Kidney epithelial cell (primary cell): ENCODE results near the gene OGT. TPM values are rescaled to one million over a fixed set of nuclear protein-coding genes. Genes with fewer than 3 reads are reported as not detected.
"Not testable (repeated sequence)": the region's sequence is repeated elsewhere in the genome, so short reads cannot be mapped to it uniquely, and the experiment has no call there.

Source experiments
- DNase-seq: peaks from one replicate; pipeline ENCODE4 v3.0.0-alpha.2; 2010; ENCODE audit warnings: low read depth
- H3K27me3 ChIP-seq: 2 replicates; pipeline ENCODE4 v1.6.0; 2011; ENCODE audit warnings: low read length; ENCODE audit not compliant: control insufficient read depth, insufficient read depth
- H3K36me3 ChIP-seq: 2 replicates; pipeline ENCODE4 v1.5.1; 2011; ENCODE audit warnings: low read length; ENCODE audit not compliant: control insufficient read depth, insufficient read depth
- H3K4me3 ChIP-seq: 2 replicates; pipeline ENCODE4 v1.5.1; 2011; ENCODE audit warnings: low read depth, mild to moderate bottlenecking, control low read depth, low read length
- CTCF ChIP-seq: IDR thresholded peaks from 2 replicates; pipeline ENCODE4 v1.5.1; 2011; ENCODE audit warnings: mild to moderate bottlenecking, moderate library complexity, low read length, control low read depth, inconsistent platforms; ENCODE audit not compliant: insufficient read depth, poor library complexity, severe bottlenecking
- total RNA-seq: library from RNA; depleted of rRNA; stranded (reverse); fragments of >200 nt; gene quantifications from 2 replicates; pipeline ENCODE4 v1.2.3, GENCODE V29; 2015

Gene OGT
- total RNA-seq, 1 donor from 2014 or later: 71.7 TPM

GRCh38 chrX:71565474-71566041 lies 32.7 kb downstream of the OGT start:
- Histone ChIP-seq H3K27me3 (no peaks in the 10 kb centered on the region), H3K36me3 (no peaks in the 10 kb centered on the region), H3K4me3 (no peak overlapping the region)
- DNase-seq: no peak
- no peak for TF ChIP-seq CTCF

- not testable (repeated sequence) for H3K4me3 ChIP-seq, H3K27me3 ChIP-seq, DNase-seq, H3K36me3 ChIP-seq
Observed at GRCh38 chrX:71571390-71571789, 38.5 kb downstream of the OGT start.

GRCh38 chrX:71573590-71573989 lies 40.7 kb downstream of the OGT start:
- no peak for TF ChIP-seq CTCF
- H3K27me3 ChIP-seq: no peaks in the 10 kb centered on the region

GRCh38 chrX:71577682-71578081 lies 44.8 kb downstream of the OGT start:
- no peak for TF ChIP-seq CTCF
- DNase-seq: no peak
- Histone ChIP-seq H3K4me3 (no peak overlapping the region), H3K27me3 (no peaks in the 10 kb centered on the region), H3K36me3 (no peaks in the 10 kb centered on the region)

More at GRCh38 chrX:71573590-71573989, 40.7 kb downstream of the OGT start:
- no peak for DNase-seq
- Histone ChIP-seq H3K36me3 (no peaks in the 10 kb centered on the region), H3K4me3 (no peak overlapping the region)

GRCh38 chrX:71578253-71579135 lies 45.6 kb downstream of the OGT start, which contains the start of gene GCNA:
TSS of gene GCNA (plus strand) at chrX:71578437. CDS start at chrX:71580822, 2,385 bp downstream.
- Histone ChIP-seq H3K36me3 (no peaks in the 10 kb centered on the region), H3K4me3 (no peak within 1 kb of the TSS), H3K27me3 (no peaks in the 10 kb centered on the region)
- no peak for TF ChIP-seq CTCF
- DNase-seq: no peak

GRCh38 chrX:71579136-71579989 lies 46.5 kb downstream of the OGT start:
- Histone ChIP-seq H3K4me3 (no peak overlapping the region), H3K27me3 (no peaks in the 10 kb centered on the region), H3K36me3 (no peaks in the 10 kb centered on the region)
- no peak for DNase-seq
- no peak for TF ChIP-seq CTCF
